Endodermal cell (in vitro differentiated cells): ENCODE results near the gene DPYSL3. TPM values are rescaled to one million over a fixed set of nuclear protein-coding genes. Genes with fewer than 3 reads are reported as not detected.

Experiments used
- DNase-seq: peaks from one replicate; pipeline ENCODE4 v3.0.0-alpha.2; 2017
- H3K27ac ChIP-seq: 2 replicates; pipeline ENCODE4 v1.5.1; 2013; ENCODE audit warnings: mild to moderate bottlenecking, low read depth, low read length, moderate library complexity
- H3K27me3 ChIP-seq: 2 replicates; pipeline ENCODE4 v1.6.1; 2013; ENCODE audit warnings: mild to moderate bottlenecking, low read length, moderate library complexity; ENCODE audit not compliant: insufficient read depth, control insufficient read depth, poor library complexity, severe bottlenecking
- H3K36me3 ChIP-seq: 2 replicates; pipeline ENCODE4 v1.7.0; 2013; ENCODE audit warnings: mild to moderate bottlenecking, low read length, moderate library complexity; ENCODE audit not compliant: control insufficient read depth, insufficient read depth
- H3K4me1 ChIP-seq: one replicate; pipeline ENCODE4 v1.7.0; 2013; ENCODE audit warnings: low read length; ENCODE audit not compliant: control insufficient read depth, insufficient read depth
- H3K4me3 ChIP-seq: 2 replicates; pipeline ENCODE4 v1.5.1; 2013; ENCODE audit warnings: mild to moderate bottlenecking, low read length, moderate library complexity
- H3K9ac ChIP-seq: 2 replicates; pipeline ENCODE4 v1.6.1; 2013; ENCODE audit warnings: mild to moderate bottlenecking, low read length, moderate library complexity; ENCODE audit not compliant: poor library complexity, severe bottlenecking; ENCODE audit errors: extremely low read depth
- H3K9me3 ChIP-seq: 2 replicates; pipeline ENCODE4 v1.6.1; 2013; ENCODE audit warnings: mild to moderate bottlenecking, low read length, moderate library complexity; ENCODE audit not compliant: control insufficient read depth
- H3K27ac Mint-ChIP-seq: 2 replicates; pipeline ENCODE4 v1.8.0; 2020; ENCODE audit warnings: mixed read lengths
- H3K27me3 Mint-ChIP-seq: 2 replicates; pipeline ENCODE4 v1.8.0; 2021; ENCODE audit warnings: mild to moderate bottlenecking, mixed read lengths; ENCODE audit not compliant: insufficient read depth
- H3K36me3 Mint-ChIP-seq: 2 replicates; pipeline ENCODE4 v1.8.0; 2020; ENCODE audit warnings: low read depth, mixed read lengths
- H3K4me1 Mint-ChIP-seq: 2 replicates; pipeline ENCODE4 v1.8.0; 2020; ENCODE audit warnings: mixed read lengths
- H3K4me3 Mint-ChIP-seq: 2 replicates; pipeline ENCODE4 v1.8.0; 2020; ENCODE audit warnings: mild to moderate bottlenecking, moderate library complexity, mixed read lengths
- H3K9me3 Mint-ChIP-seq: 2 replicates; pipeline ENCODE4 v1.8.0; 2020; ENCODE audit warnings: mild to moderate bottlenecking, mixed read lengths
- WGBS, 2 experiments: methylation state at CpG; one replicate each; pipeline versions ENCODE4 v1.1.5 to v1.1.7; 2013; ENCODE audit warnings: missing lambda C conversion rate in 2 of 2, mixed read lengths in 1 of 2; ENCODE audit not compliant: insufficient coverage in 1 of 2, insufficient read length in 1 of 2; 5-methylcytosine and 5-hydroxymethylcytosine counted together
- total RNA-seq, 2 donors: library from RNA; stranded (reverse); fragmentation: NEBNext Ultra II Directional in 1 of 2; extraction: Animal tissue kit (Norgen Biotek cat#: 25700) in 1 of 2; gene quantifications; 2 replicates in 1 of 2; 3 replicates in 1 of 2; pipeline ENCODE4 v1.2.1, GENCODE V29; 2021
- TF ChIP-seq, protein P1 (sequence below): fragments of 200-600 bp; sonication (generic); conservative IDR thresholded peaks from 2 replicates; pipeline ENCODE4 v1.5.0; 2021; ENCODE audit warnings: antibody characterized with exemption, mild to moderate bottlenecking

The DPYSL3 gene
- total RNA-seq, 2 donors from 2014 or later: 76.3 to 98.6 TPM

GRCh38 chr5:147390654-147391225 lies 119.1 kb downstream of the DPYSL3 start:
- peaks cover 17% of the 10 kb centered on the region for H3K36me3 Mint-ChIP-seq
- no peaks in the 10 kb centered on the region for H3K27me3 ChIP-seq
- H3K9me3 Mint-ChIP-seq: no peaks in the 10 kb centered on the region
- DNase-seq: no peak
- H3K27ac ChIP-seq: no peak overlapping the region
- peaks cover 34% of the 10 kb centered on the region for H3K4me1 ChIP-seq
- no peak overlapping the region for H3K4me3 Mint-ChIP-seq
- H3K4me3 ChIP-seq: no peak overlapping the region
- no peaks in the 10 kb centered on the region for H3K27me3 Mint-ChIP-seq
- 93% methylated on average over 3 of the region's 3 CpGs; no CpG with 5 or more reads in 1 of the 2 experiments for WGBS, 2 experiments
- H3K4me1 Mint-ChIP-seq: peaks cover 79% of the 10 kb centered on the region
- H3K9me3 ChIP-seq: no peaks in the 10 kb centered on the region
- H3K9ac ChIP-seq: no peak overlapping the region
- TF ChIP-seq, protein P1, sequence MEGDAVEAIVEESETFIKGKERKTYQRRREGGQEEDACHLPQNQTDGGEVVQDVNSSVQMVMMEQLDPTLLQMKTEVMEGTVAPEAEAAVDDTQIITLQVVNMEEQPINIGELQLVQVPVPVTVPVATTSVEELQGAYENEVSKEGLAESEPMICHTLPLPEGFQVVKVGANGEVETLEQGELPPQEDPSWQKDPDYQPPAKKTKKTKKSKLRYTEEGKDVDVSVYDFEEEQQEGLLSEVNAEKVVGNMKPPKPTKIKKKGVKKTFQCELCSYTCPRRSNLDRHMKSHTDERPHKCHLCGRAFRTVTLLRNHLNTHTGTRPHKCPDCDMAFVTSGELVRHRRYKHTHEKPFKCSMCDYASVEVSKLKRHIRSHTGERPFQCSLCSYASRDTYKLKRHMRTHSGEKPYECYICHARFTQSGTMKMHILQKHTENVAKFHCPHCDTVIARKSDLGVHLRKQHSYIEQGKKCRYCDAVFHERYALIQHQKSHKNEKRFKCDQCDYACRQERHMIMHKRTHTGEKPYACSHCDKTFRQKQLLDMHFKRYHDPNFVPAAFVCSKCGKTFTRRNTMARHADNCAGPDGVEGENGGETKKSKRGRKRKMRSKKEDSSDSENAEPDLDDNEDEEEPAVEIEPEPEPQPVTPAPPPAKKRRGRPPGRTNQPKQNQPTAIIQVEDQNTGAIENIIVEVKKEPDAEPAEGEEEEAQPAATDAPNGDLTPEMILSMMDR: no peak
- H3K36me3 ChIP-seq: peaks cover 4% of the 10 kb centered on the region
- no peak overlapping the region for H3K27ac Mint-ChIP-seq

GRCh38 chr5:147388184-147389108 lies 121.4 kb downstream of the DPYSL3 start:
- no peak overlapping the region for H3K27ac ChIP-seq
- Mint-ChIP-seq H3K36me3 (peaks cover 5% of the 10 kb centered on the region), H3K27ac (peak overlapping the region; percentile 44), H3K4me3 (no peak overlapping the region), H3K27me3 (no peaks in the 10 kb centered on the region), H3K4me1 (peaks cover 66% of the 10 kb centered on the region), H3K9me3 (no peaks in the 10 kb centered on the region)
- DNase-seq: peak; percentile 70
- H3K36me3 ChIP-seq: no peaks in the 10 kb centered on the region
- H3K9ac ChIP-seq: no peak overlapping the region
- no peak overlapping the region for H3K4me3 ChIP-seq
- TF ChIP-seq, protein P1: no peak
- no peaks in the 10 kb centered on the region for H3K27me3 ChIP-seq
- H3K9me3 ChIP-seq: no peaks in the 10 kb centered on the region
- WGBS, 2 experiments: 49 to 64% methylated on average over 3 to 5 of the region's 7 CpGs
- peaks cover 32% of the 10 kb centered on the region for H3K4me1 ChIP-seq

DNA sequence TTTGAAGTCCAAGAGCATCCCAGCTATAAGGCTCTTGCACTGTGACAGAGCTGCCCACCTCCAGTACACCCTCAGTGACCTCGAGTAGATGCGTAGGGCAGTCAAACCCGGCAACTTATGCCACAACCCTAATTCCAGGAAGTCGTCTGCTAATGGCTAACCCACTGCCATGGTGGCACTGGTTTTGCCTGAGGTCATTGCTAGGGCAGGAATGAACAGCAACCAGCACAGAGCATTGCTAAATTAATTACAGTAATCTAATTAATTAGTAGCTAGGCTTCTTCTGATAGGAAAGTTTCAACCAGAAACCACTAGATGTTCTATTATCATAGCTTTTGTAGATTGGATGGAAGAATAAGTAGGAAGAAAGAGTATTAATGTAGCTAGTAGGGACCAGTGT lies 122.8 kb downstream of the DPYSL3 start:
- Mint-ChIP-seq H3K36me3 (peaks cover 5% of the 10 kb centered on the region), H3K9me3 (peaks cover 2% of the 10 kb centered on the region), H3K27ac (no peak overlapping the region), H3K27me3 (no peaks in the 10 kb centered on the region), H3K4me3 (no peak overlapping the region), H3K4me1 (peaks cover 65% of the 10 kb centered on the region)
- Histone ChIP-seq H3K27me3 (no peaks in the 10 kb centered on the region), H3K36me3 (no peaks in the 10 kb centered on the region), H3K4me1 (peaks cover 21% of the 10 kb centered on the region), H3K27ac (no peak overlapping the region), H3K9ac (no peak overlapping the region), H3K9me3 (peaks cover 2% of the 10 kb centered on the region), H3K4me3 (no peak overlapping the region)
- 92 to 97% methylated on average over 4 of the region's 4 CpGs for WGBS, 2 experiments
- TF ChIP-seq, protein P1: no peak
- no peak for DNase-seq
